ENCODE results near the gene AFAP1L2. TPM values are rescaled to one million over a fixed set of nuclear protein-coding genes. Genes with fewer than 3 reads are reported as not detected.

Gene AFAP1L2
- total RNA-seq, 2 experiments from 2014 or later: 1.1 to 1.2 TPM

DNA sequence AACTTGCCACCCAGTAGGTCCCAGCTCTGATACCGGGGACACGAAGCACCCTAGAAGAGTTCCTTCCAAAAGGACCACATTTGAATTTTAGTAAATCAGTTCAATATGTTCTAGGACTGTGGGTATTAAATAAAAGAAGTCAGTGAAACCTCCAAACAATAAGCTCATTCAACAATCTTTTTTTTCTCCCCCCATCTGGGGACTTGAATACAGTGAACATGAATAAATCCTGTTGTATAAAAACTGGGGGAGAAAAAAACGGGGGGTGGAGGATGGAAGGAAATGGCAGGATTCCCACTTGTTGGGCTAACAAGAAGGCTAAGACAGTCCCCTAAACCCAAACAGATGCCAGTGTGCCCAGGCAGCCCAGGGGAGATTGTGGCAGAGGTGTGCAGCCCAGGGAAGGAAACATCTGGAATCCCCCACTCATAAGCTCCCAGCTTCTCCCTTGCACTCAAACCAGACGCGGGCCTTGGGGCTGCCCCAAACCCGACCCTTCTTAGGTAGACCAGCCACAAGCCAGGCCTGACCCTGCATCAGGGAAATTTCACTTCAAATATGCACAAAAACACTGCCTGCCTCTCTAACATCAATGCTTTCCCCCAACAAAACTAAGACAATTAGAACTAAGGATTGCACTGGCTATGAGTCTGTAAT is 8.8 kb downstream of the AFAP1L2 start:
- Mint-ChIP-seq H3K4me1 (ENCODE audit: low read depth) (no peaks in the 10 kb centered on the region), H3K27me3 (peaks cover 38% of the 10 kb centered on the region), H3K9me3 (no peaks in the 10 kb centered on the region), H3K27ac (no peak overlapping the region), H3K4me3 (no peak overlapping the region), H3K36me3 (no peaks in the 10 kb centered on the region)
- intact Hi-C loops (cut with micrococcal nuclease): no loop called here
- POLR2A ChIA-PET: no interaction called here
- no peak for DNase-seq
- CTCF ChIA-PET: interaction anchor here (0.5 kb wide), 1 partner anchor 298 kb away, joined by 3 read pairs; no protein-coding TSS in a partner anchor

DNA sequence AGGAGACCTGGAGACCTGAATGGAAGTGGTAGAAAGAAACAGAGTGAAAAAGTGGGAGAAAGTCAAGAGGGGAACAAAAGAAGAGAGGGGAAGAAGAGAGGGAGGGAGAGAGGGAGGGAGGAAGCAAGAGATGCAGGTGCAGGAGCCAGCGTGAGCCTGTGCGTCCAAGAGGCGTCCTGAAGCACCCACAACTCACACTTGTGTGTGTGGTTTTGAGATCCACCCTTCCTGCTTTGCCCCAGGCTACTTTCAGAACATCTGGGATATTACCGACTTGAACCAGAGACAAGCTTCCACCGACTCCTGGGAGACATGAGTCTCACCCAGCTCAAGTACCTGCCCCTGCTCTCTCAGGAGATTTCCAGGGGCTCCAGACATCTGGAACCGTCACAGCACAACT is 9.8 kb downstream of the AFAP1L2 start:
- no peak overlapping the region for H3K4me3 Mint-ChIP-seq
- CTCF ChIA-PET: no interaction called here
- H3K27ac Mint-ChIP-seq: no peak overlapping the region
- H3K9me3 Mint-ChIP-seq: no peaks in the 10 kb centered on the region
- POLR2A ChIA-PET: no interaction called here
- no peak for DNase-seq
- intact Hi-C loops (cut with micrococcal nuclease): no loop called here
- H3K4me1 Mint-ChIP-seq (ENCODE audit: low read depth): no peaks in the 10 kb centered on the region
- H3K36me3 Mint-ChIP-seq: no peaks in the 10 kb centered on the region
- H3K27me3 Mint-ChIP-seq: peaks cover 34% of the 10 kb centered on the region

DNA sequence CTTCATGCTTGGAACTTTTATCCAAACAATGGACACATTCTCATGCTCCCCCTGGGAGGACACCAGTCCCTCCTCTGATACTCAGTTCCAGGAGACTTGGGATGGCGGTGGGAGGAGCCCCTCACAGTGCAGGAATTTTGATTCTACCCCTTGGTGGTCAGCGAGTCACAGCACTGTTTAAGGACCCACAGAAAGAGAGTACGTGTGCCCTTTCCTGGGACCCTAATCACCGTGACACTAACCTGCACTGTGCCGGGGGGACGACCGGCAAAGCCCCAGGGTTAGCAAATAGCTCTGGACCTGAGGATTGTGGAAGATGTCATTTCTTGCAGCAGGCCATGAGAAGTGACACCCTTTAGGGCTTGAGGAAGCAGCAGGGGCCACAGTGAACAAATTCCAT is 10.4 kb downstream of the AFAP1L2 start:
- intact Hi-C loops (cut with micrococcal nuclease): no loop called here
- Mint-ChIP-seq H3K27me3 (peaks cover 29% of the 10 kb centered on the region), H3K4me1 (ENCODE audit: low read depth) (no peaks in the 10 kb centered on the region), H3K36me3 (no peaks in the 10 kb centered on the region), H3K4me3 (no peak overlapping the region), H3K27ac (no peak overlapping the region), H3K9me3 (no peaks in the 10 kb centered on the region)
- CTCF ChIA-PET: no interaction called here
- POLR2A ChIA-PET: no interaction called here
- no peak for DNase-seq

DNA sequence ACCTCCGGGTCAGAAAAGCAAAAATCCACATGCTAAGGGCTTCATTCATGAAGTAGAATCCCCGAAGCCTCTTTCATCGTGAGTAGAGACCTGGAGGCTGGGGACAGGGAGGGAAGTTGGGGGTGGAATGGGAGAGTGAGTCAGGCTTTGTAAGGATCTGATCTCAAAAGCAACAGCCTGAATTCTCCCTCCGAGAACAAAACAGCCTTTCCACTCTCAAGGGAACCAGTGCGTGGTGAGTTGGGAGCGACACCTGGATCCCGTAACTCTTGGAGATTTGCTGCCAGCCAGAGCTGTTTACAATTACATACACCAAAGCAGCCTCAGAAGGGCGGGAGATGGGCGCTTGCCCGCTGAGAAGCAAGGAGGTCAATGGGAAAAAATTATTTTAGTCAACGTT is 10.8 kb downstream of the AFAP1L2 start:
- no peak for DNase-seq
- Mint-ChIP-seq H3K4me3 (no peak overlapping the region), H3K4me1 (ENCODE audit: low read depth) (peaks cover 2% of the 10 kb centered on the region), H3K36me3 (no peaks in the 10 kb centered on the region), H3K27ac (no peak overlapping the region), H3K9me3 (no peaks in the 10 kb centered on the region), H3K27me3 (peaks cover 27% of the 10 kb centered on the region)
- intact Hi-C loops (cut with micrococcal nuclease): no loop called here
- POLR2A ChIA-PET: no interaction called here
- CTCF ChIA-PET: no interaction called here

DNA sequence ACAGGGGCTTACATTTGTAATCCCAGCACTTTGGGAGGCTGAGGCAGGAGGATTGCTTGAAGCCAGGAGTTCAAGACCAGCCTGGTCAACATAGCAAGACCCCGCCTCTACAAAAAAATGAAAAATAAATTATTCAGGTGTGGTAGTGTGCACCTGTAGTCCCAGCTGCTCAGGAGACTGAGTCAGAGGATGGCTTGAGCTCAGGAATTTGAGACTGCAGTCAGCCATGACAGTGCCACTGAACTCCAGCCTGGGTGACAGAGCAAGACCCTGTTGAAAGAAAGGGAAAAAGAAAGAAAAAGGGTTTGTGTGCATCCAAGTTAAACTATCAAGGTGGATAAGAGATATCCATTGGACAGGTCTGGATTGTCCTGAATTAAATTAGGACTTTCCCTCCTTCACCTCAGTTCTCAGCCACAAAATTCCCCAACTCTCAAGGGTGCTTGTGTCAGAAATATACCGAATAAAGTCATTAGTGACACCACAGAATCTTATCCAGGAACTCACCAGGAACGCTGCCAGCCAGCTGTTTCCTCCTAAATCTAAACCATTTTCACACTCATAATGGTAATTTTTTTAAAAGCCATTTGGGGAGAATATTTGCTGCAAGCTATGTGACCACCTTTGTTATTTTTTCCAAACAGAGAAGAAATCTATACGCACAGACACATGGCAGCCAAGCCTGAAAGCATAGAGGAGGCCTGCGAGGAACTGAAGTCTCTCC is 12.0 kb downstream of the AFAP1L2 start:
- intact Hi-C loops (cut with micrococcal nuclease): no loop called here
- no peak overlapping the region for H3K27ac Mint-ChIP-seq
- DNase-seq: no peak
- no peaks in the 10 kb centered on the region for H3K36me3 Mint-ChIP-seq
- no peak overlapping the region for H3K4me3 Mint-ChIP-seq
- POLR2A ChIA-PET: no interaction called here
- peaks cover 7% of the 10 kb centered on the region for H3K4me1 Mint-ChIP-seq (ENCODE audit: low read depth)
- CTCF ChIA-PET: interaction anchor here (0.8 kb wide), 1 partner anchor 88 kb away, joined by 3 read pairs; no protein-coding TSS in a partner anchor
- H3K27me3 Mint-ChIP-seq: peaks cover 24% of the 10 kb centered on the region
- H3K9me3 Mint-ChIP-seq: no peaks in the 10 kb centered on the region

GRCh38 chr10:114391599-114391998 is 12.7 kb downstream of the AFAP1L2 start:
- H3K27me3 Mint-ChIP-seq: peaks cover 21% of the 10 kb centered on the region
- H3K4me3 Mint-ChIP-seq: no peak overlapping the region
- peaks cover 7% of the 10 kb centered on the region for H3K4me1 Mint-ChIP-seq (ENCODE audit: low read depth)
- H3K27ac Mint-ChIP-seq: no peak overlapping the region
- H3K36me3 Mint-ChIP-seq: no peaks in the 10 kb centered on the region
- no peak for DNase-seq
- no peaks in the 10 kb centered on the region for H3K9me3 Mint-ChIP-seq
- ChIA-PET POLR2A (no interaction called here), CTCF (interaction anchor here (0.8 kb wide), 1 partner anchor 88 kb away, joined by 3 read pairs; no protein-coding TSS in a partner anchor)
- intact Hi-C loops (cut with micrococcal nuclease): no loop called here

DNA sequence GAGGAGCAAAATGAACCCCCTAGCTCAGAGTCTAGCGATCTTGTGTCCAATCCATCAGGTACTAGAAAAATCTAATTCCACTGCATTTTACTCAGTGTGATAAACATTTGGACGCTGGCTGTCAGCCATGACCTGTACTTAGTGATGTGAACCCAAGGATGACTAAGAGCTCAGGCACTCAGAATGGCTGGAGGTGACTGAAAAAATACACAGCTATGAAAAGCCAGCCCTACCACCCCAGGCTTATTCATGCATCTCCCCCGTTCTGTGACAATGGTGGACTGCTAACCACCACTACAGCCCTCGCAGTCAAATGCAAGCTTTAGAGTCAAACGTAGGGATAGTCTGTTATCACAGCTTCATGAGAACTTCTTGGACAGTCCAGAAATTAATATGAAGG is 14.9 kb downstream of the AFAP1L2 start:
- Mint-ChIP-seq H3K27me3 (peaks cover 17% of the 10 kb centered on the region), H3K9me3 (no peaks in the 10 kb centered on the region), H3K4me1 (ENCODE audit: low read depth) (peaks cover 7% of the 10 kb centered on the region), H3K4me3 (no peak overlapping the region), H3K36me3 (no peaks in the 10 kb centered on the region), H3K27ac (no peak overlapping the region)
- POLR2A ChIA-PET: no interaction called here
- intact Hi-C loops (cut with micrococcal nuclease): no loop called here
- DNase-seq: no peak
- CTCF ChIA-PET: interaction anchor here (1.0 kb wide), 1 partner anchor 85 kb away, joined by 3 read pairs; no protein-coding TSS in a partner anchor

DNA sequence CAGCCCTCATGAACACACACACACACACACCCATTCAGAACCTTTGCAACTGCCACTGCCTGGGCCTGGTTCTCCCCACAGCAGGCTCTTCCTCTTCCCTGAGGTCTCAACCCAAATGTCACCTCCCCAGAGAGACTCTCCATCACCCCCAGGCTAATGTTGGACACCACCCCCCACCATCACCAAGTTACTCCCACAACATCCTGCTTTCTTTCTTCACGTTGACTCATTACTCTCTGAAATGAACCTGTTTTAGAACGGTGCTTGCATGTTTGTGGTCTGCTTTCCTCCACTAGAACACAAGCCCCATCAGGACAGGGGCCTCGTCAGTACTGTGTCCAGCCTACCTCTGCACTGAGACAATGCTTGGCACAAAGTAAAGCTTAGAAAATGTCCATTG is 16.0 kb downstream of the AFAP1L2 start:
- CTCF ChIA-PET: interaction anchor here (2.1 kb wide), 1 partner anchor 9 kb away, joined by 8 read pairs; no protein-coding TSS in a partner anchor
- H3K4me1 Mint-ChIP-seq (ENCODE audit: low read depth): peaks cover 7% of the 10 kb centered on the region
- peaks cover 12% of the 10 kb centered on the region for H3K27me3 Mint-ChIP-seq
- H3K36me3 Mint-ChIP-seq: no peaks in the 10 kb centered on the region
- peak overlapping the region; percentile 5 for H3K27ac Mint-ChIP-seq
- no peak overlapping the region for H3K4me3 Mint-ChIP-seq
- intact Hi-C loops (cut with micrococcal nuclease): no loop called here
- H3K9me3 Mint-ChIP-seq: no peaks in the 10 kb centered on the region
- POLR2A ChIA-PET: no interaction called here
- peak; percentile 30 for DNase-seq

- H3K9me3 Mint-ChIP-seq: no peaks in the 10 kb centered on the region
- ChIA-PET CTCF (interaction anchor here (1.0 to 2.1 kb wide), 2 partner anchors 9 to 84 kb away, joined by 7 to 8 read pairs; no protein-coding TSS in a partner anchor), POLR2A (no interaction called here)
- no peak overlapping the region for H3K4me3 Mint-ChIP-seq
- no peak overlapping the region for H3K27ac Mint-ChIP-seq
- intact Hi-C loops (cut with micrococcal nuclease): no loop called here
- peaks cover 9% of the 10 kb centered on the region for H3K27me3 Mint-ChIP-seq
- H3K4me1 Mint-ChIP-seq (ENCODE audit: low read depth): peaks cover 7% of the 10 kb centered on the region
- no peaks in the 10 kb centered on the region for H3K36me3 Mint-ChIP-seq
- DNase-seq: no peak
These were observed 16.5 kb downstream of the AFAP1L2 start for GRCh38 chr10:114387784-114388183.

DNA sequence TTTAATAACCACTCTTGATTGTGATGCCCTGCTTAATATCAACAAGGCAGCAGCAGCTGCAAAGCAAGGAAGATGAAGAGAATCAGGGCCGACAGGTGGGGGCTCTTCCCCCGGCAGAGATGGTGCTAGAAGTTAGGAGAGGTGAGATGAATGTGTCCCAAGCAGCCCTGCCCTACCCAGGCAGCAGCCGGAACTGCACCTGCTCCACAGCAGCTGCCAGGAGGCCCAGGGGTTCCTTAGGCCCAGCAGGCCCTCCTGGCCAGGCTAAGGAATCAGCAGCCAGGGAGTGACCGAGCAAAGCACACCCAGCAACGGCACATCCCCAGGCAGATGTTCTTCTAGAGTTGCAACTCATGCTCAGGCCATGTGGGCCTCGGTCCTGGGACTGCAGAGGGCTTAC is 17.9 kb downstream of the AFAP1L2 start:
- Mint-ChIP-seq H3K4me3 (no peak overlapping the region), H3K27ac (no peak overlapping the region), H3K4me1 (ENCODE audit: low read depth) (peaks cover 7% of the 10 kb centered on the region), H3K27me3 (peaks cover 13% of the 10 kb centered on the region), H3K36me3 (no peaks in the 10 kb centered on the region), H3K9me3 (no peaks in the 10 kb centered on the region)
- CTCF ChIA-PET: interaction anchor here (2.1 kb wide), 2 partner anchors 11 to 82 kb away, joined by 7 to 8 read pairs; no protein-coding TSS in a partner anchor
- intact Hi-C loops (cut with micrococcal nuclease): no loop called here
- POLR2A ChIA-PET: no interaction called here
- DNase-seq: no peak

- H3K4me1 Mint-ChIP-seq (ENCODE audit: low read depth): peaks cover 7% of the 10 kb centered on the region
- ChIA-PET CTCF (interaction anchor here (2.1 kb wide), 1 partner anchor 82 kb away, joined by 7 read pairs; no protein-coding TSS in a partner anchor), POLR2A (no interaction called here)
- H3K4me3 Mint-ChIP-seq: no peak overlapping the region
- H3K36me3 Mint-ChIP-seq: no peaks in the 10 kb centered on the region
- no peaks in the 10 kb centered on the region for H3K9me3 Mint-ChIP-seq
- H3K27me3 Mint-ChIP-seq: peaks cover 15% of the 10 kb centered on the region
- no peak for DNase-seq
- intact Hi-C loops (cut with micrococcal nuclease): no loop called here
- H3K27ac Mint-ChIP-seq: no peak overlapping the region
These were observed 18.7 kb downstream of the AFAP1L2 start for GRCh38 chr10:114385557-114385956.

- POLR2A ChIA-PET: no interaction called here
- Mint-ChIP-seq H3K4me1 (ENCODE audit: low read depth) (peaks cover 7% of the 10 kb centered on the region), H3K36me3 (no peaks in the 10 kb centered on the region), H3K27ac (no peak overlapping the region), H3K27me3 (peaks cover 20% of the 10 kb centered on the region), H3K9me3 (no peaks in the 10 kb centered on the region), H3K4me3 (no peak overlapping the region)
- intact Hi-C loops (cut with micrococcal nuclease): no loop called here
- DNase-seq: no peak
- CTCF ChIA-PET: interaction anchor here (2.1 kb wide), 1 partner anchor 81 kb away, joined by 7 read pairs; no protein-coding TSS in a partner anchor
These were observed 19.7 kb downstream of the AFAP1L2 start for GRCh38 chr10:114384601-114385000.
